ENCODE data around the gene GPR137. TPM values are rescaled to one million over a fixed set of nuclear protein-coding genes. Genes with fewer than 3 reads are reported as not detected.

Gene GPR137
- total RNA-seq, 1 donor, result 18.5 TPM

DNA sequence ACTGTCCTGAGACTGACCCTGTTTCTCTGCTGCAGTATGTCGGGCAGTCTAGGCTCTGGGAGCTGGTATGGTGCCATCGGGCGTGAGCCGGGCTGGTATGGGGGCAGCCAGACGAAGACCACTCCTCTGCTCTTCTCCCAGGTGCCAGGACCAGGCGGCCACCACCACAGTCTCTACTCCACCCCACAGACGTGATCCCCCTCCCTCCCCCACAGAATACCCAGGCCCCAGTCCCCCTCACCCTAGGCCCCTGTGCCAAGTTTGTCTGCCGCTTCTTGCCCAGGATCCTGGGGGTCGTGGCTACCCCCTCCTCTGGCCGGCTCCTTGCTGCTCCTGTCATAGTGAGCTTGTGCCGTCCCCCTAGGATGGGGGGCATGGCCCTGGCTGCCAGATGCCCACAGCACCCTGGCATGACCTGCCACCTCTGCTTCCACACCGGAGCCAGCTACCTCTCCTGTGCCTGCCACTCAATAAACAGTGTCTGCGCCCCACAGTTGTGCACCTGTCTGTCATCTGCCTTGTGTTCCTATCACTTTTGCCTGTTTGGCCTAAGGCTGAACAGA, 3.4 kb downstream of the GPR137 start:
- Histone ChIP-seq H3K79me2 (ENCODE audit: insufficient read depth, low read length) (peaks cover 10% of the 10 kb centered on the region), H3K27me3 (ENCODE audit: insufficient read depth, low read length) (peaks cover 42% of the 10 kb centered on the region), H3K9me3 (ENCODE audit: low read depth, low read length) (no peaks in the 10 kb centered on the region), H3K4me1 (ENCODE audit: insufficient read depth, low read length) (peaks cover 10% of the 10 kb centered on the region), H3K4me3 (ENCODE audit: insufficient read depth, low read length) (no peak overlapping the region), H3K27ac (ENCODE audit: low read depth, low read length) (no peak overlapping the region), H4K20me1 (ENCODE audit: insufficient read depth, low read length) (peaks cover 2% of the 10 kb centered on the region), H3K4me2 (ENCODE audit: insufficient read depth, low read length) (no peak overlapping the region), H3K36me3 (ENCODE audit: insufficient read depth, low read length) (no peaks in the 10 kb centered on the region), H2AFZ (ENCODE audit: low read length) (no peak overlapping the region)
- TF ChIP-seq, protein P1, sequence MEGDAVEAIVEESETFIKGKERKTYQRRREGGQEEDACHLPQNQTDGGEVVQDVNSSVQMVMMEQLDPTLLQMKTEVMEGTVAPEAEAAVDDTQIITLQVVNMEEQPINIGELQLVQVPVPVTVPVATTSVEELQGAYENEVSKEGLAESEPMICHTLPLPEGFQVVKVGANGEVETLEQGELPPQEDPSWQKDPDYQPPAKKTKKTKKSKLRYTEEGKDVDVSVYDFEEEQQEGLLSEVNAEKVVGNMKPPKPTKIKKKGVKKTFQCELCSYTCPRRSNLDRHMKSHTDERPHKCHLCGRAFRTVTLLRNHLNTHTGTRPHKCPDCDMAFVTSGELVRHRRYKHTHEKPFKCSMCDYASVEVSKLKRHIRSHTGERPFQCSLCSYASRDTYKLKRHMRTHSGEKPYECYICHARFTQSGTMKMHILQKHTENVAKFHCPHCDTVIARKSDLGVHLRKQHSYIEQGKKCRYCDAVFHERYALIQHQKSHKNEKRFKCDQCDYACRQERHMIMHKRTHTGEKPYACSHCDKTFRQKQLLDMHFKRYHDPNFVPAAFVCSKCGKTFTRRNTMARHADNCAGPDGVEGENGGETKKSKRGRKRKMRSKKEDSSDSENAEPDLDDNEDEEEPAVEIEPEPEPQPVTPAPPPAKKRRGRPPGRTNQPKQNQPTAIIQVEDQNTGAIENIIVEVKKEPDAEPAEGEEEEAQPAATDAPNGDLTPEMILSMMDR (IDR thresholded peaks at IDR 0.05; ENCODE audit: extremely low read depth, low read depth, low read length), result no peak
- DNase-seq (ENCODE audit: insufficient read length, low spot score, missing footprints), result peak; percentile 53

DNA sequence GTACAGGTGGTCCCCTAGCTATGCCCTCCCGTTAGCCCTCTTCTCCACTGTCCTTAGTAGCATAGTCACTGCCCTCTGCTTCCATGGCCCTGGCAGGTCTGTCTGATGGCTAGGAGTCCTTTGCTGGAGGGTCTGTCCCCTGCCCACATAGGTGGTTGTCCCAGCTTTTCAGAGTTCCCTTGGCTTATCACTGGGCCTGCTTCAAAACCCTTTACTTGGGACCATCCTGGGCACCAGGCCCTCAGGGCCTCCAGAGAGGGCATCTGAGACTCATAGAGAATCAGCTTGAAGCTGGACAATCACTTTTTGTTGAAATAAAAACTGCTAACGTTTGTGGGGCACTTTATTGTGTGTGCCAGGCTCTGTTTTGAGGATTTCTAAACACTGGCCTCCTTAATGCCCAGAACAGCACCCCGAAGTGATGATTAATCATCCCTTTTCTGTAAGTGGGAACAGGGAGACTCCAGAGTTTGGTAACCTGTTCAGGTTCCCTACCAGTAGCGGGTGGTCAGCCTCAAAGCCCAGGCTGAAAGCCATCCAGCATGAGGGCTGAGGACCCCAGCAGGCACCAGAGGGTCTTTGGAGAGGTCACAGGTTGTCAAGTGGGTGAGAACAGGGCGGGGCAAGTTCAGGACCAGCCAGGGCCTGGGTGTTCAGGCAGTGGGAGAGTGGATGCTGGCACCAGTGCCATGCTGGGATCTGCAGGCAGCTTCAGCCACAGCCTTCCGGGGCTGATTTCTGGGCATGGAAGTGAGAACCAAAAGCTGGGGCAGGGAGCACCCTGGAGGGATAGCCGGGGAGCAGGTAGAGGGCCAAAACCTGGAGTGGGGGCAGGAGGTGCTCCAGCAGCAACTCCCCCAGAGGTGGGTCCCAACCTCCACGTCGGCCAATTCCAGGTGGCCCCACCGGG, 5.0 kb downstream of the GPR137 start:
- Histone ChIP-seq H3K36me3 (ENCODE audit: insufficient read depth, low read length) (no peaks in the 10 kb centered on the region), H3K79me2 (ENCODE audit: insufficient read depth, low read length) (peaks cover 6% of the 10 kb centered on the region), H3K27ac (ENCODE audit: low read depth, low read length) (no peak overlapping the region), H3K9me3 (ENCODE audit: low read depth, low read length) (no peaks in the 10 kb centered on the region), H2AFZ (ENCODE audit: low read length) (no peak overlapping the region), H3K27me3 (ENCODE audit: insufficient read depth, low read length) (peaks cover 56% of the 10 kb centered on the region), H3K4me1 (ENCODE audit: insufficient read depth, low read length) (peaks cover 7% of the 10 kb centered on the region), H3K4me2 (ENCODE audit: insufficient read depth, low read length) (no peak overlapping the region), H3K4me3 (ENCODE audit: insufficient read depth, low read length) (no peak overlapping the region), H4K20me1 (ENCODE audit: insufficient read depth, low read length) (peaks cover 2% of the 10 kb centered on the region)
- TF ChIP-seq, protein P1 (IDR thresholded peaks at IDR 0.05; ENCODE audit: extremely low read depth, low read depth, low read length), result no peak
- DNase-seq (ENCODE audit: insufficient read length, low spot score, missing footprints), result peak; percentile 81

DNA sequence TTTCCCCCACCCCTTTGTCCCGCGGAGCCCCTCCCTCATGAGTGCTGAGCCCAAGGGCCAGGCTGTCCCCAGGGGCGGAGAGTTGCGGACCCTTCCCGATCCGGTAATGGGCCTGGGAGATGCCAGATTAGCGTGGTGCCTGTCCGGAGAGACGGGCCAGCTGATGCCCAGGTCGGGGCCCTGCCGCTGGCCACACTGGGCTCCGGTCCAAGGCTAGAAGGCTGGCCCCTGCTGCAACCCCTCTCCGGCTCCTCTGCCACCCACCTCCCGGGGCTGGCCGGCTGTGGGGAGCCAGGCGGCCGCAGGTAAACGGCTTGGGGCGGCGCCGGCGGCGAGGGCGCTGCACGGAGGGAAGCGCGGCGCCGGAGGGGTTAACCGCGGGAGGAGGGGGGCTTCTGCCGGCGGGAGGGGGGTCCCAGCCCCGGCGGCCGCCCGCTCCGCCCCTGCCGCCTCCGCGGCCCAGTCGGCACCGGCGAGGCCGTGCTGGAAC, 5.7 kb downstream of the GPR137 start, which contains the start of gene KCNK4:
TSS of gene KCNK4 (plus strand) at position 41 of the 490 bp plus-strand sequence. CDS start 1,717 bp downstream, outside the sequence.
- peaks cover 63% of the 10 kb centered on the region for H3K27me3 ChIP-seq (ENCODE audit: insufficient read depth, low read length)
- H3K36me3 ChIP-seq (ENCODE audit: insufficient read depth, low read length), result no peaks in the 10 kb centered on the region
- no peak within 1 kb of the TSS for H2AFZ ChIP-seq (ENCODE audit: low read length)
- H3K79me2 ChIP-seq (ENCODE audit: insufficient read depth, low read length), result peaks cover 2% of the 10 kb centered on the region
- TF ChIP-seq, protein P1 (IDR thresholded peaks at IDR 0.05; ENCODE audit: extremely low read depth, low read depth, low read length), result no peak
- H3K4me1 ChIP-seq (ENCODE audit: insufficient read depth, low read length), result peaks cover 2% of the 10 kb centered on the region
- peak within 1 kb of the TSS; percentile 47 for H3K4me3 ChIP-seq (ENCODE audit: insufficient read depth, low read length)
- H4K20me1 ChIP-seq (ENCODE audit: insufficient read depth, low read length), result peaks cover 2% of the 10 kb centered on the region
- H3K27ac ChIP-seq (ENCODE audit: low read depth, low read length), result no peak within 1 kb of the TSS
- no peaks in the 10 kb centered on the region for H3K9me3 ChIP-seq (ENCODE audit: low read depth, low read length)
- H3K4me2 ChIP-seq (ENCODE audit: insufficient read depth, low read length), result no peak within 1 kb of the TSS
- DNase-seq (ENCODE audit: insufficient read length, low spot score, missing footprints), result peak; percentile 64

Data from osteoblast (primary cell).